Fibroblast of villous mesenchyme (primary cell): ENCODE results near the gene CAVIN1. TPM values are rescaled to one million over a fixed set of nuclear protein-coding genes. Genes with fewer than 3 reads are reported as not detected.
A peak's percentile ranks its signal among the peaks of the same experiment; 100 is the strongest.
"Not testable (repeated sequence)": the region's sequence is repeated elsewhere in the genome, so short reads cannot be mapped to it uniquely, and the experiment has no call there.

Experiments
- DNase-seq: peaks from one replicate; pipeline ENCODE4 v3.0.0-alpha.2; 2010; ENCODE audit warnings: low read depth
- H3K4me3 ChIP-seq: 2 replicates; pipeline ENCODE4 v1.5.1; 2011; ENCODE audit warnings: low read depth, mild to moderate bottlenecking, low read length
- total RNA-seq: library from RNA; depleted of rRNA; stranded (reverse); fragments of >200 nt; gene quantifications from 2 replicates; pipeline ENCODE4 v1.2.3, GENCODE V29; 2012
- TF ChIP-seq, protein P1 (sequence below): IDR thresholded peaks from 2 replicates; pipeline ENCODE4 v1.5.1; 2012; ENCODE audit warnings: low read depth, mild to moderate bottlenecking, low read length; ENCODE audit not compliant: insufficient read depth

The CAVIN1 gene
- total RNA-seq, 1 donor, result 988 TPM

DNA sequence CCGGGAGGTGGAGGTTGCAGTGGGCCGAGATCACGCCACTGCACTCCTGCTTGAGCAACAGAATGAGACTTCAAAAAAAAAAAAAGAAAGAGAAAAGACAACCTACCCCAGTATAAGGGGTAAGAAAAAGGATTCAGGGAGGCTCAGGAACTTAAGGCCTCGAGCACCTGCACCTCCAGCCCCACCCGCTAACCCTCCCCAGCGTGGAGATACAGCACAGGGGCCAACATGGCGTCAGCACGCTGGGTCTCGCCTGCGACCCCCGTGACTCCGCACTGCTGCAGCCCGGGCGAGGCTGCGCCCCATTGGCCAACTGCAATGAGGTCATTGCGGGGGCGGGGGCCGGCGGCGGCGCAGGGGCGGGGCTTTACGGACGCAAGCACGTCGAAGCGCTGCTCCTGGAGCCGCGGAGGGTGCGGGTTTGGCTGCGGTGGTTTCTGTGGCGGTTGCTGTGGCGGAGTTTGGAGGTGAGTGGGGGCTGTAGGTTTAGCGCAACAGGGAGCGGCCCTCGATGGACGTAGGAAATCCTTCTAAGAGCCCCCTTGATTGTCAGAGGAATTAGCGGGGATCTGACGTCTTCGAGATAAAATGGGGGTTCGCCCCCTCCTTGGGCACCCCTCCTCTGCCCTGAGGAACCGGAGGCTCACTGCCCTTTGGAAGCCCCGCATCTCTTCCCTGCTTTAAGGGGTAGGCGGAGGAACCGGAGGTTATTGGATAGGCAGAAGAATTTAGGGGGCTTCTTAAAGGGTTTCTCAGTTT, 35.6 kb upstream of the CAVIN1 start, which contains the start of gene ATP6V0A1:
Gene ATP6V0A1 (plus strand): TSS at position 382 of the 759 bp plus-strand sequence. CDS start 2,017 bp downstream, outside the sequence.
- peak within 1 kb of the TSS; percentile 77 for H3K4me3 ChIP-seq
- TF ChIP-seq, protein P1, sequence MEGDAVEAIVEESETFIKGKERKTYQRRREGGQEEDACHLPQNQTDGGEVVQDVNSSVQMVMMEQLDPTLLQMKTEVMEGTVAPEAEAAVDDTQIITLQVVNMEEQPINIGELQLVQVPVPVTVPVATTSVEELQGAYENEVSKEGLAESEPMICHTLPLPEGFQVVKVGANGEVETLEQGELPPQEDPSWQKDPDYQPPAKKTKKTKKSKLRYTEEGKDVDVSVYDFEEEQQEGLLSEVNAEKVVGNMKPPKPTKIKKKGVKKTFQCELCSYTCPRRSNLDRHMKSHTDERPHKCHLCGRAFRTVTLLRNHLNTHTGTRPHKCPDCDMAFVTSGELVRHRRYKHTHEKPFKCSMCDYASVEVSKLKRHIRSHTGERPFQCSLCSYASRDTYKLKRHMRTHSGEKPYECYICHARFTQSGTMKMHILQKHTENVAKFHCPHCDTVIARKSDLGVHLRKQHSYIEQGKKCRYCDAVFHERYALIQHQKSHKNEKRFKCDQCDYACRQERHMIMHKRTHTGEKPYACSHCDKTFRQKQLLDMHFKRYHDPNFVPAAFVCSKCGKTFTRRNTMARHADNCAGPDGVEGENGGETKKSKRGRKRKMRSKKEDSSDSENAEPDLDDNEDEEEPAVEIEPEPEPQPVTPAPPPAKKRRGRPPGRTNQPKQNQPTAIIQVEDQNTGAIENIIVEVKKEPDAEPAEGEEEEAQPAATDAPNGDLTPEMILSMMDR, result no peak
- DNase-seq, result peak; percentile 92

DNA sequence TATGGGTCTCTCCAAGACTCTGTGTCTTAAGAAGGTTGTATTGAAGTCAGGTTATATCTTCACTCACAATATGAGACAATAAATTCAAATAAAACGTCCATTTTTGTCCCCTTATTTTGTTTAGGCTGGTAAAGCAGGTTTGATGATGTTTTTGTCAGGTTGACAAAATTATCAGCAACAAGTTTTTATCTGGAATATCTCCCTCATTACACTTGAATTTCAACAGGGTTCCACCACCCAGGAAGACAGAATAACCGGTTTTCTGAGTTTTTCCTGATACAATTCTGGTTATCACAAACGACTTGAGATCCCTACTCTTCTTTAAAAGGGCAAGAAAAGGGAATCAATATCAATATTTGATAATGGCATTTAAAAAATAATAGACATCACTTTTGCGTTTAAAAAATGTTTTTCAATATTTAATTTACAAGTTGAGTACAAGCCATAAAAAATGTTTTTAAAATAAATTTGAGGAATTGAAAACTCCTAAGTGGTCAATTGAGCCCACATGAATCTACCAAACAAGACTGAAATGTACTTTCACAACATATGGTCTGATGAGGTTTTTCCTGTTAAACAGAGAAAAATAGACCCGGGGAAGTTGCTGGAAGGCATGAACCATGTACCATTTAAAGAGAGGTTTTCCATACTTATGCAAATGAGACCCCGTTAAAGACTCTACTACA, 34.2 kb upstream of the CAVIN1 start:
- H3K4me3 ChIP-seq, result no peak overlapping the region
- TF ChIP-seq, protein P1, result no peak
- peak; percentile 16 for DNase-seq

DNA sequence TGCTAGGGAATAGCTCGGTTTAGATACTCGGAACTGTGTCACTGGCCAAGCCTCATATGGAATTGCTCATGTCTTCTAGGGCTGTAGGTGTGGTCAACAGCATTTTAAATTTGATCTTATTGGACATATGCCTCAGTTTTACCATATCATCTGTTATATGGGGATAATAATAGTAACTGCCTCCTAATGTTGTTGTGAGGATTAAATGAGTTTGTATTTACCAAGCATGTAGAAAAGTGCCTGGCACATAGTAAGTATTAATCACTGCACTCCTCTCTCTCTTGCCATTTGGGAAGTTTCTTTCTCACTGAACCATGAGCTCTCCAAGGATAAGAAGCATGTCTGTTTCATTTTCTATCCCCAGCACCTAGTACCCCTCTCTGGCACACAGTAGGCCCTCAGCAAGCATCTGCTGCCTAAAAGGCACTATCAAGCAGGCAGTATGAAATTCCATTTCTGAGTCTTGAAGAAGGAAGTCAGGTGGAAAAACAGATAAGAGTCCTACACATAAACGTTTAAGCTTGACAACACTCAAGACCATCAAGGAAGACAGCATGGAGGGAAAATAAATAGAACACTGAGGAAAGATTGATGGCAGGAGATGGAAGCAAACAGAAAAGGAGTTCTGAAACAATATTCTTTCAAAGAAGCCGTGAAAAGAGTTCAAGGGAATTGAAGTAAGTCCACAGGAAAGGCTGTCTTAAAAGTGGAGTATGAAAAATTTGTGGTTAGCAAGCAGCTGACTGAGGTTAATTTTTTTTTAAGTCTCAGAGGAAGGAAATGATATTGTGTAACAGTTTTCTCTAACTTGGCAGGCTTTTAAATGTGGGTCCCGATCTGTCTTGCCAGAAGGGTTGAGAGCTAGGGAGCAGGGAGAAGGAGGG, 33.4 kb upstream of the CAVIN1 start:
- TF ChIP-seq, protein P1, result no peak
- peak overlapping the region; percentile 19 for H3K4me3 ChIP-seq

DNA sequence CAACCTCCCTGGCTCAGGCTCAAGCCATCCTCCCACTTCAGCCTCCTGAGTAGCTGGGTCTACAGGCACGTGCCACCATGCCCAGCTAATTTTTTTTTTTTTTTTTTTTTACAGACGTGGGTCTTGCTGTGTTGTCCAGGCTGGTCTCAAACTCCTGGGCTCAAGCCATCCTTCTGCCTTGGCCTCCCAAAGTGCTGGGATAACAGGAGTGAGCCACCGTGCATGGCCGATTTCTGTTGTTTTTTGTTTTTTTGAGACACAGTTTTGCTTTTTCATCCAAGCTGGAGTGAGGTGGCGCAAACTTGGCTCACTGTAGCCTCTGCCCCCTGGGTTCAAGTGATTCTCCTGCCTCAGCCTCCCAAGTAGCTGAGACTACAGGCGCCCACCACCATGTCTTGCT, 31.9 kb upstream of the CAVIN1 start:
- not testable (repeated sequence) for DNase-seq, H3K4me3 ChIP-seq

More for the DNA sequence above, 33.4 kb upstream of the CAVIN1 start:
- DNase-seq, result peak; percentile 92

DNA sequence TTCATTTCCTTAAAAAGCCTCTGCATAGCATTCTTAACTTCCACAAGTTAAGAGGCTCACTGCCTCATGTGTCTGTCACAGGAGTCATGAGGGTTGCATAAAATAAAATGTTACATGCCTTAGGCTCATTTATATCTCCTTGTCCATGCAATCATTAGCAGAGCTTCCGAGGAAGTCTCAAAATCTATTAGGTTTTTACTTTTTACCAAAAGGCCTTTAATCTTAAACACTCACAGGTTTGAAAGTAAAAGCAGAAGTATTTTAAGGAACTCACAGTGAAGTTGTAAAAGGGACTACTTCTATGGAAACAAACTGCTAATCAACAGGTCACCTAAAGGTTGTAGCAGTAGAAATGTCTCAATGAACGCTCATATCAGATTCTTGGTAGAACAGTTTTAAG, 30.4 kb upstream of the CAVIN1 start:
- TF ChIP-seq, protein P1, result no peak
- no peak overlapping the region for H3K4me3 ChIP-seq
- no peak for DNase-seq

DNA sequence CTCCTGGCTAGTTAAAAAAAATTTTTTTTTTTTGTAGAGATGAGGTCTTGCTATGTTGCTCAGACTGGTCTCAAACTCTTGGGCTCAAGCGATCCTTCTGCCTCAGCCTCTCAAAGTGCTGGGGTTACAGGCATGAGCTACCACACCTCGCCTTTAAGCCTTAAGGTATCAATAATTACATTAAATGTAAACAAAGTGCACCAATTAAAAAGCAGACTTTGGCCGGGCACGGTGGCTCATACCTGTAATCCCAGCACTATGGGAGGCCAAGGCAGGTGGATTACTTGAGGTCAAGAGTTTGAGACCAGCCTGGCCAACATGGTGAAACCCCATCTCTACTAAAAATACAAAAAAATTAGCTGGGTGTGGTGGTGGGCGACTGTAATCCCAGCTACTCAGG, 28.2 kb upstream of the CAVIN1 start:
- not testable (repeated sequence) for H3K4me3 ChIP-seq, DNase-seq

DNA sequence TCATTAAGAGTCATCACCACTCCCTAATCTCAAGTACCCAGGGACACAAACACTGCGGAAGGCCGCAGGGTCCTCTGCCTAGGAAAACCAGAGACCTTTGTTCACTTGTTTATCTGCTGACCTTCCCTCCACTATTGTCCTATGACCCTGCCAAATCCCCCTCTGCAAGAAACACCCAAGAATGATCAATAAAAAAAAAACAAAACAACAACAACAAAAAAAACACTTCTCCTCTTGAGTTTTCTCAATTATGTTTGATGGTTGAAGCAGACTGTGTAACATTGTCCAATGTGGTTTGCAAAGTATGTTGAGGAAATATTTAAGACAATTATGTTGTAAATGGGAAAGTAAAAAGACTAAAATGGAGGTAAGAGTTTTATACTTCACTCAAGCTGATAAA, 26.8 kb upstream of the CAVIN1 start:
- DNase-seq, result peak; percentile 13
- not testable (repeated sequence) for H3K4me3 ChIP-seq

DNA sequence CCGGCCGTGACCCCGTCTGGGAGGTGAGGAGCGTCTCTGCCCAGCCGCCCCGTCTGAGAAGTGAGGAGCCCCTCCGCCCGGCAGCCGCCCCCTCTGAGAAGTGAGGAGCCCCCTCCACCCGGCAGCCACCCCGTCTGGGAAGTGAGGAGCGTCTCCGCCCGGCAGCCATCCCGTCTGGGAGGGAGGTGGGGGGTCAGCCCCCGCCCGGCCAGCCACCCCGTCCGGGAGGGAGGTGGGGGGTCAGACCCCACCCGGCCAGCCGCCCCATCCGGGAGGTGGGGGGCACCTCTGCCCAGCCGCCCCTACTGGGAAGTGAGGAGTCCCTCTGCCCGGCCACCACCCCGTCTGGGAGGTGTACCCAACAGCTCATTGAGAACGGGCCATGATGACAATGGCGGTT, 26.1 kb upstream of the CAVIN1 start:
- DNase-seq, H3K4me3 ChIP-seq: not testable (repeated sequence)
